Measurements from ENCODE around the gene MORF4L2. TPM values are rescaled to one million over a fixed set of nuclear protein-coding genes. Genes with fewer than 3 reads are reported as not detected.

Gene MORF4L2
- total and polyA plus RNA-seq, 2 of the 8 experiments (the other 6 are each of a cell fraction or from before 2014, with no cell fraction given): 235 to 373 TPM

- TF ChIP-seq SRF (IDR thresholded peaks at IDR 0.05; ENCODE audit: low read depth, low read length) (no peak), KDM1A (IDR thresholded peaks at IDR 0.05; ENCODE audit: borderline replicate concordance, low read length) (no peak)
- 83% methylated on average over 5 of the region's 5 CpGs; no CpG with 5 or more reads in 1 of the 2 experiments for WGBS, 2 experiments (ENCODE audit: extremely low coverage in 1 of 2, insufficient coverage in 1 of 2, insufficient read length in 1 of 2, insufficient replicate concordance in 2 of 2, low coverage in 1 of 2, low lambda C conversion rate in 2 of 2, missing lambda C conversion rate in 1 of 2)
- H3K4me2 ChIP-seq (ENCODE audit: insufficient read depth in 1 of 2, low read depth in 2 of 2, low read length in 2 of 2): peak within 1 kb of the TSS in 1 of 2 experiments; percentile 42; a peak in 2 of 4 replicates
- no peak within 1 kb of the TSS for H2BK12ac ChIP-seq (ENCODE audit: low read depth, low read length)
- H3K56ac ChIP-seq (replicated peaks; ENCODE audit: insufficient read length, low read depth, low read length): no peak within 1 kb of the TSS
- peak within 1 kb of the TSS; percentile 48; the same call in 1 of the 2 replicates for H2BK20ac ChIP-seq (ENCODE audit: low read length)
- H3K79me1 ChIP-seq (ENCODE audit: low read depth, low read length): no peaks in the 10 kb centered on the region
- no peak within 1 kb of the TSS for H3K18ac ChIP-seq (ENCODE audit: extremely low read depth, low read length)
- no peak within 1 kb of the TSS for H3K23ac ChIP-seq (ENCODE audit: insufficient read length)
- ChIA-PET POLR2A (ENCODE audit: partially characterized antibody) (interaction anchor here (1.0 to 4.5 kb wide), 7 partner anchors 31 to 65 kb away, joined by 3 to 17 read pairs (median 4); no protein-coding TSS in a partner anchor), CTCF (ENCODE audit: partially characterized antibody) (interaction anchor here (0.6 to 4.4 kb wide), 23 partner anchors 8 to 130 kb away, joined by 3 to 33 read pairs (median 6); no protein-coding TSS in a partner anchor)
- no peaks in the 10 kb centered on the region for H3K9me3 ChIP-seq (ENCODE audit: insufficient read depth in 2 of 2, low read depth in 1 of 2, low read length in 1 of 2)
- no peak within 1 kb of the TSS for H2BK120ac ChIP-seq (replicated peaks; ENCODE audit: low read depth, low read length)
- no peaks in the 10 kb centered on the region for H3K27me3 ChIP-seq (replicated peaks in 1 of 4; ENCODE audit: control insufficient read depth in 3 of 4, extremely low read depth in 1 of 4, insufficient read depth in 3 of 4, low read length in 3 of 4)
- no peaks in the 10 kb centered on the region for H3K36me3 ChIP-seq (ENCODE audit: control insufficient read depth in 2 of 4, insufficient read depth in 4 of 4, low read length in 3 of 4)
- H2BK5ac ChIP-seq (ENCODE audit: low read depth, low read length): no peak within 1 kb of the TSS
- H3K79me2 ChIP-seq (ENCODE audit: control insufficient read depth in 1 of 2, insufficient read depth in 2 of 2, low read length in 2 of 2): no peaks in the 10 kb centered on the region
- H2AK5ac ChIP-seq (ENCODE audit: low read depth, low read length): no peak within 1 kb of the TSS
- H3K14ac ChIP-seq (ENCODE audit: insufficient read length): no peak within 1 kb of the TSS
- no peak within 1 kb of the TSS for H2BK15ac ChIP-seq (ENCODE audit: low read length)
- FAIRE-seq: no peak
- DNase-seq (ENCODE audit: low read depth in 1 of 2, low spot score in 2 of 2): no peak
- no peak within 1 kb of the TSS for H4K5ac ChIP-seq (ENCODE audit: insufficient read length, low read depth, low read length)
- no peaks in the 10 kb centered on the region; the same call in 1 of the 2 replicates for H3K23me2 ChIP-seq (ENCODE audit: low read depth, low read length)
- H4K20me1 ChIP-seq (replicated peaks in 1 of 2; ENCODE audit: control insufficient read depth in 1 of 2, insufficient read depth in 2 of 2, low read length in 2 of 2): no peaks in the 10 kb centered on the region
- H3K4me1 ChIP-seq (replicated peaks in 1 of 4; ENCODE audit: control insufficient read depth in 3 of 4, insufficient read depth in 4 of 4, low read length in 3 of 4): peaks cover 0 to 6% (median 3%) of the 10 kb centered on the region in 4 experiments; a peak in 5 of 7 replicates
- H4K8ac ChIP-seq (ENCODE audit: extremely low read depth, insufficient read depth, low read length): no peak within 1 kb of the TSS
- H3K4me3 ChIP-seq (ENCODE audit: extremely low read depth in 1 of 4, insufficient read depth in 2 of 4, low read depth in 3 of 4, low read length in 4 of 4): no peak within 1 kb of the TSS
- H4K91ac ChIP-seq (replicated peaks; ENCODE audit: insufficient read length, low read length): no peak within 1 kb of the TSS
- peak within 1 kb of the TSS in 1 of 4 experiments; percentile 19; a peak in 1 of 7 replicates for H3K9ac ChIP-seq (replicated peaks in 1 of 4; ENCODE audit: extremely low read depth in 1 of 4, low read depth in 3 of 4, low read length in 3 of 4)
- no peak within 1 kb of the TSS for H3K4ac ChIP-seq (replicated peaks; ENCODE audit: insufficient read length, low read depth, low read length)
- no peak within 1 kb of the TSS for H2AFZ ChIP-seq (ENCODE audit: low read length)
- peak within 1 kb of the TSS; percentile 62; the same call in 1 of the 2 replicates for H3K27ac ChIP-seq (ENCODE audit: low read depth, low read length)
Observed at GRCh38 chrX:103710609-103711008, 24.1 kb upstream of the MORF4L2 start, which contains the start of gene TMEM31. Gene TMEM31 (plus strand): TSS chrX:103710909. CDS start chrX:103712259, 1,350 bp downstream.
